ENCODE measurements around the gene GNB1L. TPM values are rescaled to one million over a fixed set of nuclear protein-coding genes. Genes with fewer than 3 reads are reported as not detected.
A peak's percentile ranks its signal among the peaks of the same experiment; 100 is the strongest.

The GNB1L gene
- total RNA-seq, 1 donor = 4.0 TPM

DNA sequence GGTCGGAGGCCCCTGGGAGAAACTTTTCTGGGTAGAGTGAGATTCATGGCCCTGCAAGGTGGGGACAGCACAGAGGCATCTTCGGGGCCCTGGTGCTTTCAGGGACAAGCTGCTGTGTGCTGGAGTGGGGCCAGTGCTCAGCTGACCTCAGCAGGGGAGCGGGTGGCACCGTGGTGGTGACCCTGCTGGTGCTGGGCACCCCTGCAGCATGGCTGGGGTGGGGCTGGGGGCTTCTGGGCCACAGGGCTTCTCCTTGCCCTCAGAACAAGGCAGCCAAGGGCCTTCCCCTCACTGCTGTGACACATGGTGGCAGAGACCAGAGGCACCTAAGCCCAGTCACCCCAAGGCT is 24.9 kb upstream of the GNB1L start:
- Histone ChIP-seq H3K27ac (ENCODE audit: low read depth, low read length) (peak overlapping the region; percentile 87), H4K20me1 (ENCODE audit: insufficient read depth, low read length) (no peaks in the 10 kb centered on the region), H3K36me3 (ENCODE audit: insufficient read depth, low read length) (peaks cover 5% of the 10 kb centered on the region), H2AFZ (ENCODE audit: low read length) (no peak overlapping the region), H3K9me3 (ENCODE audit: low read depth, low read length) (no peaks in the 10 kb centered on the region), H3K79me2 (ENCODE audit: insufficient read depth, low read length) (peaks cover 9% of the 10 kb centered on the region), H3K4me2 (ENCODE audit: insufficient read depth, low read length) (no peak overlapping the region), H3K4me1 (ENCODE audit: insufficient read depth, low read length) (peaks cover 63% of the 10 kb centered on the region), H3K27me3 (ENCODE audit: insufficient read depth, low read length) (no peaks in the 10 kb centered on the region), H3K4me3 (ENCODE audit: insufficient read depth, low read length) (no peak overlapping the region)
- peak; percentile 42 for DNase-seq (ENCODE audit: insufficient read length, low spot score, missing footprints)
- TF ChIP-seq, protein P1, sequence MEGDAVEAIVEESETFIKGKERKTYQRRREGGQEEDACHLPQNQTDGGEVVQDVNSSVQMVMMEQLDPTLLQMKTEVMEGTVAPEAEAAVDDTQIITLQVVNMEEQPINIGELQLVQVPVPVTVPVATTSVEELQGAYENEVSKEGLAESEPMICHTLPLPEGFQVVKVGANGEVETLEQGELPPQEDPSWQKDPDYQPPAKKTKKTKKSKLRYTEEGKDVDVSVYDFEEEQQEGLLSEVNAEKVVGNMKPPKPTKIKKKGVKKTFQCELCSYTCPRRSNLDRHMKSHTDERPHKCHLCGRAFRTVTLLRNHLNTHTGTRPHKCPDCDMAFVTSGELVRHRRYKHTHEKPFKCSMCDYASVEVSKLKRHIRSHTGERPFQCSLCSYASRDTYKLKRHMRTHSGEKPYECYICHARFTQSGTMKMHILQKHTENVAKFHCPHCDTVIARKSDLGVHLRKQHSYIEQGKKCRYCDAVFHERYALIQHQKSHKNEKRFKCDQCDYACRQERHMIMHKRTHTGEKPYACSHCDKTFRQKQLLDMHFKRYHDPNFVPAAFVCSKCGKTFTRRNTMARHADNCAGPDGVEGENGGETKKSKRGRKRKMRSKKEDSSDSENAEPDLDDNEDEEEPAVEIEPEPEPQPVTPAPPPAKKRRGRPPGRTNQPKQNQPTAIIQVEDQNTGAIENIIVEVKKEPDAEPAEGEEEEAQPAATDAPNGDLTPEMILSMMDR (IDR thresholded peaks at IDR 0.05; ENCODE audit: extremely low read depth, low read depth, low read length) = no peak

DNA sequence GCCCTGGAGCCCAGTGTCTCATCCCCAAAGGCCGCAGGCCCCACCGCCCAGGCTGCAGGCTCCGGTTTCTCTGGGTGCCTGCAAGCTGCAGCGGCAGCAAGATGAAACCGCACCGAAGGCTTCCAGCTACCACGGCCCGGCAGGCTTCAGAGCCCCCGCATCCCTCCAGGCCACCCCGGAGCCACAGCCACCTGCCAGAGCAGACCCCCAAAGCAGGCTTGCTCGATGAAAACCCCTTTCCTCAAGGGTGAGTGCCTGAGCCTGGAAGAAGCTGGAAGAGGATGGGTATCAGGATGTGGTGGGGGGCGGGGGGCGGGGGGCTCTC is 24.5 kb upstream of the GNB1L start:
- Histone ChIP-seq H3K27ac (ENCODE audit: low read depth, low read length) (no peak overlapping the region), H3K4me1 (ENCODE audit: insufficient read depth, low read length) (peaks cover 63% of the 10 kb centered on the region), H2AFZ (ENCODE audit: low read length) (no peak overlapping the region), H3K79me2 (ENCODE audit: insufficient read depth, low read length) (peaks cover 9% of the 10 kb centered on the region), H3K4me2 (ENCODE audit: insufficient read depth, low read length) (no peak overlapping the region), H3K27me3 (ENCODE audit: insufficient read depth, low read length) (no peaks in the 10 kb centered on the region), H3K4me3 (ENCODE audit: insufficient read depth, low read length) (no peak overlapping the region), H3K9me3 (ENCODE audit: low read depth, low read length) (no peaks in the 10 kb centered on the region), H3K36me3 (ENCODE audit: insufficient read depth, low read length) (peaks cover 5% of the 10 kb centered on the region), H4K20me1 (ENCODE audit: insufficient read depth, low read length) (no peaks in the 10 kb centered on the region)
- TF ChIP-seq, protein P1 (IDR thresholded peaks at IDR 0.05; ENCODE audit: extremely low read depth, low read depth, low read length) = no peak
- no peak for DNase-seq (ENCODE audit: insufficient read length, low spot score, missing footprints)

DNA sequence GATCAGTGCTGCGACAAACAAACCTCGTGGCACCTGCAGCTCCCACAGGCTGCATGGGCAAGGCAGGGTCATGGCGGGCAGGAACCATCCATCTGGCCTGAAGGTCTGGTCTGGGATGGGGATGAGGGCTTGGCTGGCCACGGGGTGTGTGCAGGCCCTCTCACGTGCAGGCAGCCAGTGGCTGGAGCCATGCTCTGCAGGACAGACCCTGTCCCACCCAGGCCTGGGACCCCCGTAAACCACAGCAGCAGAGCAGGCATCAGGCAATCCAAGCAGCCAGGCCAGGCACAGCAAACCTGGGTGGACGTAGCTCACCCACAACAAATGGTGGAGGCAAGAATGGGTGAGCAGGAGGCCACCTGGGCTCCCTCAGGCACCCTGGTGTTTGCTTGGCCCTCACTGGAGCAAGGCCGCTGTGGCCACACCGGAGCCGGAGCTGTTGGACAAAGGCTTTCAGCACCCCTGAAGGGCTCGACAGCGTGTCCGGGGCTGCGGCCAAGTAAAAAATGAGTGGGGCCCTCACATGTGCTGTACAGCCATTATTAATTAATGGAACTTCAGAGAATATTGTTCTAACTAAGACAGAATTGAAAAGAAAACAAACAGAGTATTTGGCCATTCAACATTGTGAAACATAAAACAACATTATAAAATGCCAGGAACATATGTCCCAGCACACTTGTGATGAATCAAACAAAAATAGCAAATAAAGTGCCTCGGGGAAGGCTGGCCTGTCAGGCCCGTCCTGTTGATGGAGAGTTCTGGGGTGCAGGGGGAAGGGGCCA is 24.0 kb upstream of the GNB1L start:
- Histone ChIP-seq H3K79me2 (ENCODE audit: insufficient read depth, low read length) (peaks cover 9% of the 10 kb centered on the region), H3K9me3 (ENCODE audit: low read depth, low read length) (no peaks in the 10 kb centered on the region), H3K4me3 (ENCODE audit: insufficient read depth, low read length) (no peak overlapping the region), H3K4me2 (ENCODE audit: insufficient read depth, low read length) (peak overlapping the region; percentile 25), H3K27ac (ENCODE audit: low read depth, low read length) (peak overlapping the region; percentile 52), H3K27me3 (ENCODE audit: insufficient read depth, low read length) (no peaks in the 10 kb centered on the region), H2AFZ (ENCODE audit: low read length) (no peak overlapping the region), H4K20me1 (ENCODE audit: insufficient read depth, low read length) (no peaks in the 10 kb centered on the region), H3K36me3 (ENCODE audit: insufficient read depth, low read length) (peaks cover 5% of the 10 kb centered on the region), H3K4me1 (ENCODE audit: insufficient read depth, low read length) (peaks cover 66% of the 10 kb centered on the region)
- TF ChIP-seq, protein P1 (IDR thresholded peaks at IDR 0.05; ENCODE audit: extremely low read depth, low read depth, low read length) = no peak
- DNase-seq (ENCODE audit: insufficient read length, low spot score, missing footprints) = peak; percentile 90

DNA sequence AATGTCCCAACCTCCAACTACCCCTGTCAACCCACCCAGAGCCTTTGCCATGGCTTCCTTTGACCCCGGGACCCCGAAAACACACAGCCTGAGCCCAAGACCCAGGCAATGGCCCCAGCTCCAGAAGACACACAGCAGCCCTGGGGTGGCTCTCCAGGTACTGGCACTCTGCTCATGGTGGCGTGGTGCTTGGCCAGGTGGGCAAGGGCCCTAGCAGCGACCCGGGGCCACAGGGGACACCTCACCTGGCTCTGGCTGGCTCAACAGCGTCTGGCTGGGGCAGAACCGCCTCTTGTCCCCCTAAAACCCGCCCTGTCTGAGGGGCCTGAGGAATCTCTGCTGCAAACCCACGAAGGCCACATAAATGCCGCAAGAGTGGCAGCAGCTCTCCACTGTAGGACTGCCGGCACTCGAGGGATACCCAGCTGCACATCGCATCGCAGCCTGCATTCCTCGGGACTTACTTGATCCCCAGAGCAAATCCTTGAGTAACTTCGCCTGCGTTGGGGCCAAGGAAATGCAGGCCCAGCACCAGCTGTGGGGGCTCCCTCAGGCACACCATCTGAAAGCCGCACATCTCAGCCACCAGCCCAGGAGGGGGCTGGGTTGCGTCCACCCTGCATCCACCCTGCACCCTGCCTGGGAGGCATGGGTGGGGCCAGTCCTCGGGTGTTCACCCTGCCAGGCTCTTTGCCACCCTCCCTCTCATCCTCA is 23.1 kb upstream of the GNB1L start:
- Histone ChIP-seq H3K4me2 (ENCODE audit: insufficient read depth, low read length) (peak overlapping the region; percentile 25), H3K36me3 (ENCODE audit: insufficient read depth, low read length) (peaks cover 5% of the 10 kb centered on the region), H3K27me3 (ENCODE audit: insufficient read depth, low read length) (no peaks in the 10 kb centered on the region), H4K20me1 (ENCODE audit: insufficient read depth, low read length) (no peaks in the 10 kb centered on the region), H3K4me1 (ENCODE audit: insufficient read depth, low read length) (peaks cover 68% of the 10 kb centered on the region), H3K9me3 (ENCODE audit: low read depth, low read length) (no peaks in the 10 kb centered on the region), H3K4me3 (ENCODE audit: insufficient read depth, low read length) (no peak overlapping the region), H2AFZ (ENCODE audit: low read length) (no peak overlapping the region), H3K79me2 (ENCODE audit: insufficient read depth, low read length) (peaks cover 9% of the 10 kb centered on the region), H3K27ac (ENCODE audit: low read depth, low read length) (peak overlapping the region; percentile 52)
- TF ChIP-seq, protein P1 (IDR thresholded peaks at IDR 0.05; ENCODE audit: extremely low read depth, low read depth, low read length) = no peak
- DNase-seq (ENCODE audit: insufficient read length, low spot score, missing footprints) = peak; percentile 98
